PFSK-1 (cell line): ENCODE results near the gene ZHX3.

Source experiments
- FOXP2 ChIP-seq: optimal IDR thresholded peaks from 2 replicates; pipeline ENCODE3; 2011; ENCODE audit warnings: borderline replicate concordance, control low read depth, inconsistent platforms; ENCODE audit not compliant: insufficient read depth; ENCODE audit errors: extremely low read length, extremely low read depth
- POLR2AphosphoS5 ChIP-seq: IDR thresholded peaks from 2 replicates; pipeline ENCODE4 v1.6.1; 2012; ENCODE audit warnings: low read depth, mild to moderate bottlenecking, control low read depth, low read length, moderate library complexity
- SIN3A ChIP-seq: IDR thresholded peaks from 2 replicates; pipeline ENCODE4 v1.6.1; 2012; ENCODE audit warnings: mild to moderate bottlenecking, low read length, moderate library complexity, borderline replicate concordance; ENCODE audit not compliant: insufficient read depth
- TAF1 ChIP-seq: IDR thresholded peaks from 2 replicates; pipeline ENCODE4 v1.6.1; 2012; ENCODE audit warnings: low read length, control low read depth, borderline replicate concordance; ENCODE audit not compliant: insufficient read depth
- TF ChIP-seq, protein P1 (sequence below), 2 experiments: IDR thresholded peaks; 2 replicates each; pipeline versions ENCODE4 v1.6.1 to v1.8.0; 2011 to 2012; ENCODE audit warnings: low read depth in 2 of 2, low read length in 2 of 2, control low read depth in 1 of 2, inconsistent platforms in 1 of 2, mild to moderate bottlenecking in 1 of 2, moderate library complexity in 1 of 2; ENCODE audit not compliant: insufficient read depth in 1 of 2

DNA sequence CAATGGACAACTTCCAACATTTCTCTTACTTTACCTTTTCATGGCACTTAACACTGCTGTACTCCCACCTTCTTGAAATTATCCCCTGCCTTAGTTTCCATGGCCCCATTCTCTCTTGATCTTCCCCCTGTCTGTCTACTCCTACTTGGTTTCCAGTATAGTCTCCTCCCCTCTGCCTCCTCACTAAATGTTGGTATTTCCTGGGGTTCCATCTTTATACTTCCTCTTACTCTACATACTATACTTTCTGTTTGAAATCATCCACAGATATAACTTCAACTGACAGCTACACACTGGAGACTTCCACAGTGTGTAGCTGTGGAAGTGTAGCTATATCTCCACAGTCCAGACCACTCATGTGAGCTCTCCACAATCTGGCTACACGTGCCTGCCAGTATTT, 13.5 kb downstream of the ZHX3 start:
- no peak for TF ChIP-seq POLR2AphosphoS5
- no peak for TF ChIP-seq TAF1
- TF ChIP-seq, protein P1, sequence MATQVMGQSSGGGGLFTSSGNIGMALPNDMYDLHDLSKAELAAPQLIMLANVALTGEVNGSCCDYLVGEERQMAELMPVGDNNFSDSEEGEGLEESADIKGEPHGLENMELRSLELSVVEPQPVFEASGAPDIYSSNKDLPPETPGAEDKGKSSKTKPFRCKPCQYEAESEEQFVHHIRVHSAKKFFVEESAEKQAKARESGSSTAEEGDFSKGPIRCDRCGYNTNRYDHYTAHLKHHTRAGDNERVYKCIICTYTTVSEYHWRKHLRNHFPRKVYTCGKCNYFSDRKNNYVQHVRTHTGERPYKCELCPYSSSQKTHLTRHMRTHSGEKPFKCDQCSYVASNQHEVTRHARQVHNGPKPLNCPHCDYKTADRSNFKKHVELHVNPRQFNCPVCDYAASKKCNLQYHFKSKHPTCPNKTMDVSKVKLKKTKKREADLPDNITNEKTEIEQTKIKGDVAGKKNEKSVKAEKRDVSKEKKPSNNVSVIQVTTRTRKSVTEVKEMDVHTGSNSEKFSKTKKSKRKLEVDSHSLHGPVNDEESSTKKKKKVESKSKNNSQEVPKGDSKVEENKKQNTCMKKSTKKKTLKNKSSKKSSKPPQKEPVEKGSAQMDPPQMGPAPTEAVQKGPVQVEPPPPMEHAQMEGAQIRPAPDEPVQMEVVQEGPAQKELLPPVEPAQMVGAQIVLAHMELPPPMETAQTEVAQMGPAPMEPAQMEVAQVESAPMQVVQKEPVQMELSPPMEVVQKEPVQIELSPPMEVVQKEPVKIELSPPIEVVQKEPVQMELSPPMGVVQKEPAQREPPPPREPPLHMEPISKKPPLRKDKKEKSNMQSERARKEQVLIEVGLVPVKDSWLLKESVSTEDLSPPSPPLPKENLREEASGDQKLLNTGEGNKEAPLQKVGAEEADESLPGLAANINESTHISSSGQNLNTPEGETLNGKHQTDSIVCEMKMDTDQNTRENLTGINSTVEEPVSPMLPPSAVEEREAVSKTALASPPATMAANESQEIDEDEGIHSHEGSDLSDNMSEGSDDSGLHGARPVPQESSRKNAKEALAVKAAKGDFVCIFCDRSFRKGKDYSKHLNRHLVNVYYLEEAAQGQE (IDR thresholded peaks at IDR 0.05; ENCODE audit: insufficient read depth in 1 of 2, low read depth in 2 of 2, low read length in 2 of 2): no peak
- TF ChIP-seq SIN3A: no peak
- no peak for TF ChIP-seq FOXP2
